Stimulated activated CD4-positive, alpha-beta T cell treated with anti-CD3 and anti-CD28 coated beads, Interleukin-15, amount 100 ng/mL, for 48 hours (primary cell): ENCODE results near the gene GRK1.

Experiments used
- DNase-seq, 2 donors: peaks; one replicate each; pipeline ENCODE4 v3.0.0-alpha.2; 2020; ENCODE audit warnings: low read depth in 2 of 2

The GRK1 gene

DNA sequence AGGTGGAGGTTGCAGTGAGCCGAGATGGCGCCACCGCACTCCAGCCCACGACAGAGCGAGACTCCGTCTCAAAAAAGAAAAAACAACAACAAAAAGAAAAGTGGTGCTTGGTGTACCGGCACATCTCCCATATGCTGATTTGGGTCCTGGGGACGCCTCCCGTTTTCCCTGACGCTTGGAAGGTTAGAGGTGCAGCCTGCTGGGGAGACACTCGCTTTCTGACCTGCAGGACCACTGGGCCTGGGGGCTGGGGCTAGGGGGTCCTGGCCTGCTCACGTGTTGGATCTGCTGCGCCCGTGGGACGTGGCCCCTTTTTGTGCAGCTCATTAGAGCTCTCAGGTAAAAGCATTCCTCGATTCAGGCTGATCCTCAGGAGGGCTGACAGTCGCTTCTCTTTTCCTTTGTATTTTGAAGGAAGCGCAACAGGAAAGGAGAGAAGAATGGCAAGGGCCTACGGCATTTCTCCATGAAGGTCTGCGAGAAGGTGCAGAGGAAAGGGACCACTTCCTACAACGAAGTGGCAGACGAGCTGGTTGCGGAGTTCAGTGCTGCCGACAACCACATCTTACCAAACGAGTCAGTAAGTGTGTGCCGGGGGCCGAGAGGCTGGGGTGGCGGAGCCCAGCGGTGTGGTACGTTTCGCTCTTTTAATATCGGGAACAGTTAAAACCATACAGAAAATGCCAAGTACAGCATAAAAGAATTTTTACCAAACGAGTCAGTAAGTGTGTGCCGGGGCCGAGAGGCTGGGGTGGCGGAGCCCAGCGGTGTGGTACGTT, 34.1 kb upstream of the GRK1 start:
- no peak for DNase-seq

DNA sequence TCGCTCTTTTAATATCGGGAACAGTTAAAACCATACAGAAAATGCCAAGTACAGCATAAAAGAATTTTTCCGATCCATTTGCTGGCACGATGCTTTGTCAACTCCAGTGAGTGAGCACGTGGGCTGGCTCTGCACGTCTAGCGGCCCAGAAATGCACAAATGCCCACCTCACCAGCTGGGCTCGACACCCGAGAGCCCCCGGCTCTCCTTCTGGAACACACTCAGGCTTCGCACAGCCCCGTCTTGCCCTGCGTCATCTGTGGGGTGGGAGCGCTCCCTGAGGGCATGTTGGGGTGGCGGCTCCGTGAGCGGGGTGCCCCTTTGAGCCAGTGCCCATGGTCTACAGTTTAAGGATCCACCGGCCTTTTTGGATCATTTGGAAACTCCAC, 33.5 kb upstream of the GRK1 start:
- DNase-seq: no peak

GRCh38 chr13:113634279-113635047, 32.6 kb upstream of the GRK1 start:
- DNase-seq: no peak

DNA sequence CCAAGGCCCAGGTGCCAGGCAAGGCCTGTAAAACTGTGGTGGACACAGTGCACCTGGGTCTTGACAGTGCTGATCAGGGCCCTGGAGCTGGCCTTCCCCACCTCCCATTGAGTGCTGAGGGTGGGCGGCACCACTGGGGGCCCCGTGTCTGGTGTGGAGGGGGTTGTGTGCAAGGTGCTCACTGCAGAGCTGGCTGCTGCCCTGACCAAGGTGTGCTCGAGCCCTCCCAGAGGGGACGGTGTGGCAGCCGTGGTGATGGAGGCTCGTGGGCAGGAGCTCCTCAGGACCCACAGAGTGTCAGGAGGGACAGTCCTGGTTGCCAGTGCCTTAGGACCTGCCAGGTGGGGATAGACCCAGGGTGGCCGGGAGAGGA, 32.0 kb upstream of the GRK1 start:
- no peak for DNase-seq

DNA sequence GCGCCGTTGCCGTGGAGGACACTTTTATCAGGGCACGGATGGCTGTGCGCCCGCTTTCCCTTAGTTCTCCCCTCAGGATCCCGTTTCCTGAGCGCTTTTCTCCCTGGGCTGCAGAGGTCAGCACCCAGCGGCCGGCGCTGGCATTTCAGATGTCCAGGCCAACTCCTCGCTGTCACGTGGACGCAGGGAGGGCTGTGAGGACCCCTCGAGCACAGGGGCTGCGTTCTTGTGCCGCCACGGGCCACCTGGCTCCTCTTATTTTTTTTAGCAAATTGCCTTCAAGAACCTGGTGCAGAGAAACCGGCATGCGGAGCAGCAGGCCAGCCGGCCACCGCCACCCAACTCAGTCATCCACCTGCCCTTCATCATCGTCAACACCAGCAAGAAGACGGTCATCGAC, 31.3 kb upstream of the GRK1 start:
- no peak for DNase-seq

- DNase-seq: no peak
These were observed 30.6 kb upstream of the GRK1 start for GRCh38 chr13:113636266-113636963.

DNA sequence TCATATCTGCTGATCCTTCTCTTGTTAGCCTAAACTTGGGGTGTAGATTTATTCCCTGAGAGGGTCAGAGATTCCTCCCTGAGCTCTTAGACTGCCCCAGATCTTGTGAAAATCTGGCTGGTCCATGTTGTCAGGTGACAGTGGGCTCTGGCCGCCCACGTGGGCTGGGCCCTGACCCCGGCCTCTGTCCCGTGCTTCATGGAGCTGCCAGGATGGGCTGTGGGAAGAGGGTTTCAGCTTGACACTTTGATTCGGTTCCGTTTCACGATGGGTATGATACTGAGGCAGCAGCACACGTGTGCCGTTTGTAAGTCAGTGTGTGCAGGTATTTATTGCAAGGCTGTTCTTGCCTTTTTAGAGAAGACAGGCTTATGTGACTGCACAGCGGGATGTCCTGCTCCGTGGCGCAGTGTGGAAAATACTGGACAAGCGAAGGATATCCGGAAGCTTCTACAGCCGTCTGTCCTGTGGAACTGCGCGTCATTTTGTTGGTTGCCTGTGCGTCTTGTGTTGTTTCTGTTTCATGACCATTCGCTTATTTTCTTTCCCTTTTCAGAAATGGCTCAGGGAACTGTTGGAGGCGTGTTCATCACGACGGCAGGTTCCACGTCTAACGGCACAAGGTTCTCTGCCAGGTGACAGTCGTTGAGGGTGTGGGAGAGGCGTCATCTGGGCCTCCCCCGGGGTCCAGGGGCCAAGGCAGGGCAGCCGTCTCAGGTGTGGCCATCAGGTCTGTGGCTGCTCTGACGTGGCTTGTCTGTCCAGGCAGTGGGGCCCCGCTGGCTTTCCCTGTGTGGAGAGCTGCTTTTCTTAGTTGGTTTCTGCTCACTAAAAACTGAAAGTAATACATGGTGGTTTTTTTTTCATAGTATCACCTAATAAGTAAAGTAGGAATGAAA, 29.5 kb upstream of the GRK1 start:
- DNase-seq: no peak

GRCh38 chr13:113638173-113638746, 28.8 kb upstream of the GRK1 start:
- DNase-seq: no peak

DNA sequence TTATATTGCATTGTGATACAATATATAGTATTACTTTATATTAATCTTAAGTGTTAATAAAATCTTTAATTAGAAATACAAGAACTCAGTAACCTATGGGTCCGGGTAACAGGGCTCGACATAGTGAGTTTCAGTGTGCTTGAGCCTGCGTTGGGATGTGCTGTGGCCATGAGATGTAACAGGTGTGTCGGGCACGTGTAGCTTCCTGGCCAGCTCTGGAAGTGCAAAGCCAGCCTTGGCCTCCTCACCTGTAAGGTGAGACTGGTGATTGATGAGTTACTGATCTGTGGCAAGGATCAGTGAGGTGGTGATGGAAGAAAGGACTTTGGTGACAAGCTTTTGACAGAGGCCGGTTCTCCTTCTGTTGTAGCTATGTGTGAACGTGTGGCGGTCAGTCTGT, 28.2 kb upstream of the GRK1 start:
- DNase-seq: no peak

- no peak for DNase-seq
These were observed 27.3 kb upstream of the GRK1 start for GRCh38 chr13:113639616-113640262.

GRCh38 chr13:113641426-113641825, 25.6 kb upstream of the GRK1 start:
- DNase-seq: no peak

GRCh38 chr13:113642563-113642962, 24.5 kb upstream of the GRK1 start:
- DNase-seq: no peak

GRCh38 chr13:113643593-113643992, 23.4 kb upstream of the GRK1 start:
- no peak for DNase-seq

DNA sequence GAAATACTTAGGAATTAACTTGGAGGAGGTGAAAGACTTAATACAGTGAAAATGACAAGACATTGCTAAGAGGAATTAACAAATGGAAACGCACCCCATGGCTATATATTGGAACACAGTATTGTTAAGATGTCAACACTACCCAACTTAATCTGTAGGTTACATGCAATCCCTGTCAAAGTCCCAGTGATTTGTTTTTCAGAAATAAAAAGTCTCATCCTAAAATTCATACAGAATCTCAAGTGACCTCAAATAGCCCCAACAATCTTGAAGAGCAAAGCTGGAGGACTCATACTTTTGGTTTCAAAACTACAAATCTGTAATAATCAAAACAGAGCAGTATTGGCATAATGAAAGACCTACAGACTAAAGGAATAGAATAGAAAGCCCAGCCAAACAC, 22.2 kb upstream of the GRK1 start:
- DNase-seq: no peak

- DNase-seq: no peak
These were observed 21.7 kb upstream of the GRK1 start for GRCh38 chr13:113645329-113645728.

GRCh38 chr13:113646376-113646775, 20.6 kb upstream of the GRK1 start:
- no peak for DNase-seq

DNA sequence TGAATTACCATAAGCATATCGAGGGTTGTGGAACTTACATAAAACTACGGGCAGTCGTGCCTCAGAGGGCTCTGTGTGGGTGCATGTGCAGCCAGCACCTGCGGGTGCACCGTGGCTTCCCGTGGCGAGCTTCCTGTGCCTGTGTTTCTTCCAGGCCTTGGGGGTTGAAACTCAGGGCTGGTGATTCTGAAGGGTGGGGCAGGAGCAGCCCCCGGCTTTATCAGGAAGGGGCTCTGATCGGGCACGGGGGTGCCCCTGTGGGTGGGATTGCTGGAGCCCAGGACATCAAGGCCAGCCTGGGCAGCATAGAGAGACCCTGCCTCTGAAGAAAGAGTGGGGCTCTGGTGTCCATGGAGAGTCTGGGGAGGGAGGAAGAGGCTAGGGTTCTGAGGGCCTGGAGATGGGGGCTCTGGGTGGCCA, 20.1 kb upstream of the GRK1 start:
- DNase-seq: no peak

GRCh38 chr13:113647351-113648215, 19.4 kb upstream of the GRK1 start:
- no peak for DNase-seq

GRCh38 chr13:113648216-113648610, 18.8 kb upstream of the GRK1 start:
- DNase-seq: no peak

- DNase-seq: no peak
These were observed 17.8 kb upstream of the GRK1 start for GRCh38 chr13:113649212-113649611.
